GM12872 (cell line): Measurements from ENCODE around the gene BCAT1.

ENCODE experiments used
- TF ChIP-seq, protein P1 (sequence below): IDR thresholded peaks from 3 replicates; pipeline ENCODE4 v1.5.1; 2011; ENCODE audit warnings: low read depth, mild to moderate bottlenecking, low read length, moderate library complexity; ENCODE audit not compliant: insufficient read depth

Gene BCAT1

DNA sequence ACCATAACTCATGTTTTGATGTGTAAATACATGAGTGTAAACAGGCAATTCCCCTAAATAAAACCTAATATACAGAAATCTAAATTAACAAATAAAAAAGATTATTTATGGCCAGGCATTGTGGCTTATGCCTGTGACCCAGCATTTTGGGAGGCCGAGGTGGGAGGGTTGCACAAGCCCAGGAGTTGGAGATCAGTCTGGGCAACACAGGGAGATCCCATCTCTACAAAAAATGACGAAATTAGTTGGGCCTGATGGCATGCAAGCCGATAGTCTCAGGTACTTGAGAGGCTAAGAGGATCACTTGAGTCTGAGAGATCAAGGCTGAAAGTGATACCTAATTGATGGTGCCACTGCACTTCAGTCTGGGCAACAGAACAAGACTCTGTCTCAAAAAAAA, 48.7 kb downstream of the BCAT1 start:
- TF ChIP-seq, protein P1, sequence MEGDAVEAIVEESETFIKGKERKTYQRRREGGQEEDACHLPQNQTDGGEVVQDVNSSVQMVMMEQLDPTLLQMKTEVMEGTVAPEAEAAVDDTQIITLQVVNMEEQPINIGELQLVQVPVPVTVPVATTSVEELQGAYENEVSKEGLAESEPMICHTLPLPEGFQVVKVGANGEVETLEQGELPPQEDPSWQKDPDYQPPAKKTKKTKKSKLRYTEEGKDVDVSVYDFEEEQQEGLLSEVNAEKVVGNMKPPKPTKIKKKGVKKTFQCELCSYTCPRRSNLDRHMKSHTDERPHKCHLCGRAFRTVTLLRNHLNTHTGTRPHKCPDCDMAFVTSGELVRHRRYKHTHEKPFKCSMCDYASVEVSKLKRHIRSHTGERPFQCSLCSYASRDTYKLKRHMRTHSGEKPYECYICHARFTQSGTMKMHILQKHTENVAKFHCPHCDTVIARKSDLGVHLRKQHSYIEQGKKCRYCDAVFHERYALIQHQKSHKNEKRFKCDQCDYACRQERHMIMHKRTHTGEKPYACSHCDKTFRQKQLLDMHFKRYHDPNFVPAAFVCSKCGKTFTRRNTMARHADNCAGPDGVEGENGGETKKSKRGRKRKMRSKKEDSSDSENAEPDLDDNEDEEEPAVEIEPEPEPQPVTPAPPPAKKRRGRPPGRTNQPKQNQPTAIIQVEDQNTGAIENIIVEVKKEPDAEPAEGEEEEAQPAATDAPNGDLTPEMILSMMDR, result no peak

DNA sequence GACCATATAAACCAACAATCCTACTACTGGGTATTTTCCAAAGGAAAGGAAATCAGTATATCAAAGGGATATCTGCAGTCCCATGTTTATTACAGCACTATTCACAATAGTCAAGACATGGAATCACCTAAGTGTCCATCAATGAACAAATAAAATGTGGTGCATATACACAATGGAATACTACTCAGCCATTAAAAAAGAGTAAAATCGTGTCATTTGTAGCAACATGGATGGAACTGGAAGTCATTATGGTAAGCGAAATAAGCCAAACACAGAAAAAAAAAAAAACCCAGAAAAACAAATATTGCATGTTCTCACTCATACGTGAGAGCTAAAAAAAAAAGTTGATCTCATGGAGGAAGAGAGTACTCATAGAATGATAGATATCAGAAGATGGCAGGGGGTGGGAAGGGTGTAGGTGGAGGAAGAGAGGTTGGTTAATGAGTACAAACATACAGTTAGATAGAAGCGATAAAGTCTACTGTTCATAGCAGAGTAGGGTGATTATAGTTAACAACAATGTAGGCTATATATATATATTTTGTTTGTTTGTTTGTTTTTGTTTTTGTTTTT, 49.3 kb downstream of the BCAT1 start:
- TF ChIP-seq, protein P1, result no peak

DNA sequence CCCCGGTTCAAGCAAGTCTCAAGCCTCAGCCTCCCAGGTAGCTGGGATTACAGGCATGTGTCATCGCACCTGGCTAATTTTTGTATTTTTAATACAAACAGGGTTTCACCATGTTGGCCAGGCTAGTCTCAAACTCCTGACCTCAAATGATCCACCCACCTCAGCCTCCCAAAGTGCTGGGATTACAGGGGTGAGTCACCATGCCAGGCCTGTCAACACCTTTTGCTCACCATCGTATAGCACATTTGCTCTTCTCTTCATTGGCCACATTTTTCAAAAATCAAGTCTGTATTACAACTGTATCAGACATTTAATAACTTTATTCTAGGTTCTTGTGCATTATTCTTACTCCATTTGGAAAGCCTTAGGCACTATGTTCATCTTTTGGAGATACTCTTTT, 50.3 kb downstream of the BCAT1 start:
- TF ChIP-seq, protein P1, result no peak

DNA sequence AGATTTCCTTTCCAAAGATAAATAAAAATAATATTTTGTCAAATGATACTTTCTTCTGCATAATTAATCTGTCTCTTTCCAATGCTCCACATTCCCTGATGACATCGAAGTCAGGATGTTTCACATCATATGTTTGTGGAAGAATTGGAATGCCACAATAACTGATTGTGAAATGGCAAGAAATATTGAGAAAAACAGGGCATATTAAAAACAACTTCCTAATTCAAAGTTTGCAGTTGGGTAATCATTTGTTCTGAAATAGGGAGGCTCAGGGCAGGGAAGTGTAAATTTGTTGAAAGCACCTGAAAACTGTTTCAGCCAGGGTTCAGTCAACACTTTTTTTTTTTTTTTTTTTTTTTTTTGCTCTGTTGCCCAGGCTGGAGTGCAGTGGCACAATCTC, 50.7 kb downstream of the BCAT1 start:
- TF ChIP-seq, protein P1, result no peak

DNA sequence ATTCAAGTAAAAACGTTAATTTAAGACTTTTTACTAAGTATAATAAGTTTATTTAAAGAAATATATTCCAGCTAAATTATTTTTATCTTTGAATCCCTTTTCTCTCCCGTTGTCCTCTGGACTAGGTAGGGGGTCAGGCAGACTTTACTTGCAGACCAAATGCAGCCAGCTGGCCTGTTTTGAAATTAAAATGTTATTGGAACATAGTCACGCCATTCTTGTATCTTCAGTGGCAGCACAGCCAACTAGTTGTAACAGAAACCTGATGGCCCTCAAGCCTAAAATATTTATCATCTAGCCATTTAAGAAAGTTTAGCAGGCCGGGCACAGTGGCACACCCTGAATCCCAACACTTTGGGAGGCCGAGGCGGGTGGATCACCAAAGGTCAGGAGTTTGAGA, 52.7 kb downstream of the BCAT1 start:
- TF ChIP-seq, protein P1, result no peak

DNA sequence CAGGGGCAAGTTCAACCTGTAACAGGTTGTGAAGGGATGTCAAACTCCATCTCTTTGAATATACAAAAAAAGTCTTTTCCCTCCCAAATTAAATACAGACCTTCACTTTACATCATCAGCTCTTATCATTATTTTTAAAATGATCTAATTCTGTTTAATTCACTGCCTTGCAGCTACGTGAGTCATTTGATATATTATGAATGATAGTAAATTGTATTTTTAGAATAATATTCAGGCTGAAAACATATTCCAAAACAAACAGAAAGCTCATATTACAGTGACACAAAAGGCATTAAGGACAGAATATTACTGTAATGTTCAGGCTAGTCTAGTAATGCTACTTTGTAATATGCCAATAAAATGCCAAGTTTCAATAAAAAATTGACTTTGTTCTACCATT, 53.3 kb downstream of the BCAT1 start:
- TF ChIP-seq, protein P1, result no peak

DNA sequence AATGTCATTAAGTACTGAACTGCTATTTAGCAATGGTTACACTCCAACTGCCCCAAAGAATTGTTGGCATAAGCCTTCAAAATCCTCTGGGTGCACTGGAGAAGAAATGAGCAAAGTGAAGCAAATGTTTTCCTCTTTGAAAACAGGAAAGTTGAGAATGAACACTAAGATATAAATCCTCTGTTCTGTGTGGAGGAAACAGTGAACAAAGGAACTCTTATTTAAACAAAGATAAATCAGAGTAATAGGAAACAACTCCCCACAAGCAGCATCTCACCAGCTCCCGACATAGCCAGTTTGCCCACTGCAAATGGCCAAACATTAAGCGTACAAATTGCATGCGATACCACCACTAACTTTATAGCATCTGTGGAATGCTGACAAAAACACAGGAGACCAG, 54.0 kb downstream of the BCAT1 start:
- TF ChIP-seq, protein P1, result no peak
